Astrocyte (in vitro differentiated cells and primary cell): ENCODE measurements around the gene LCE1B.

Experiments
- EZH2 ChIP-seq: IDR thresholded peaks from 2 replicates; pipeline ENCODE4 v1.6.1; 2012; ENCODE audit warnings: mild to moderate bottlenecking, low read length, inconsistent platforms; ENCODE audit not compliant: insufficient read depth
- TF ChIP-seq, protein P1 (sequence below): IDR thresholded peaks from 2 replicates; pipeline ENCODE4 v1.5.1; 2011; ENCODE audit warnings: low read depth, mild to moderate bottlenecking, inconsistent platforms, low read length, moderate library complexity; ENCODE audit not compliant: insufficient read depth

DNA sequence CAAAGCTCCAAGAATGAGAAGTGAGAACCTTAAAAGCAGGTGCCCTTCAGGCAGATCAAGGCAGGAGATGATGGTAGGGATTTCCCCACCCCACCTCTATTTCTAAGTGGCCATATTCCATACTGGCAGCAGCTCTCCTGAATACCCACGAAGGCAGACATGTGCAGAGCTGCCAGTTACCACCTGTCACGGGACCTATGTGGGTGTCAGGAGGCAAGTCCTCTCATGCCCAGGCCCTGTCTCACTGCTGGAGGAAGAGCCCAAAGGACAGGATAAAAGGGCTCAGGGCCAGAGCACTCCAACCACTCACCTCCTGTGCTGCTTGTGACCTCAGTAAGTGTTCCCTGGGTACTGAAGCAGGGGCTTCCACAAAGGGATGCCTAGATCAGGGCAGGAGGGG lies 721 bp upstream of the LCE1B start:
- TF ChIP-seq, protein P1, sequence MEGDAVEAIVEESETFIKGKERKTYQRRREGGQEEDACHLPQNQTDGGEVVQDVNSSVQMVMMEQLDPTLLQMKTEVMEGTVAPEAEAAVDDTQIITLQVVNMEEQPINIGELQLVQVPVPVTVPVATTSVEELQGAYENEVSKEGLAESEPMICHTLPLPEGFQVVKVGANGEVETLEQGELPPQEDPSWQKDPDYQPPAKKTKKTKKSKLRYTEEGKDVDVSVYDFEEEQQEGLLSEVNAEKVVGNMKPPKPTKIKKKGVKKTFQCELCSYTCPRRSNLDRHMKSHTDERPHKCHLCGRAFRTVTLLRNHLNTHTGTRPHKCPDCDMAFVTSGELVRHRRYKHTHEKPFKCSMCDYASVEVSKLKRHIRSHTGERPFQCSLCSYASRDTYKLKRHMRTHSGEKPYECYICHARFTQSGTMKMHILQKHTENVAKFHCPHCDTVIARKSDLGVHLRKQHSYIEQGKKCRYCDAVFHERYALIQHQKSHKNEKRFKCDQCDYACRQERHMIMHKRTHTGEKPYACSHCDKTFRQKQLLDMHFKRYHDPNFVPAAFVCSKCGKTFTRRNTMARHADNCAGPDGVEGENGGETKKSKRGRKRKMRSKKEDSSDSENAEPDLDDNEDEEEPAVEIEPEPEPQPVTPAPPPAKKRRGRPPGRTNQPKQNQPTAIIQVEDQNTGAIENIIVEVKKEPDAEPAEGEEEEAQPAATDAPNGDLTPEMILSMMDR = no peak
- no peak for TF ChIP-seq EZH2
